Sigmoid colon (tissue), 4 donors: Measurements from ENCODE around the gene KATNBL1.

Source experiments
- CTCF ChIP-seq, 4 experiments: fragments of 450-650 bp in 3 of 4; fragments of 200-600 bp in 1 of 4; IDR thresholded peaks; one replicate each; pipeline ENCODE4 v1.5.1; 2016 to 2019; ENCODE audit warnings: antibody characterized with exemption in 4 of 4, mild to moderate bottlenecking in 3 of 4, moderate library complexity in 2 of 4
- EP300 ChIP-seq, 4 donors: sonication (generic); formaldehyde crosslinking; IDR thresholded peaks; one replicate each; pipeline ENCODE4 v1.6.1; 2017; ENCODE audit warnings: antibody characterized with exemption in 4 of 4
- POLR2A ChIP-seq, 2 donors: fragments of 450-650 bp; IDR thresholded peaks; one replicate each; pipeline ENCODE4 v1.6.1; 2016; ENCODE audit warnings: antibody characterized with exemption in 2 of 2, mild to moderate bottlenecking in 2 of 2, moderate library complexity in 2 of 2
- POLR2AphosphoS5 ChIP-seq, 4 donors: sonication (generic); formaldehyde crosslinking; IDR thresholded peaks; one replicate each; pipeline ENCODE4 v1.6.1; 2017; ENCODE audit warnings: antibody characterized with exemption in 4 of 4

- TF ChIP-seq POLR2A (IDR thresholded peaks at IDR 0.05), result no peak
- no peak for TF ChIP-seq CTCF (IDR thresholded peaks at IDR 0.05)
- TF ChIP-seq EP300 (IDR thresholded peaks at IDR 0.05), result no peak
- no peak for TF ChIP-seq POLR2AphosphoS5 (IDR thresholded peaks at IDR 0.05)
These were observed 30.6 kb upstream of the KATNBL1 start for GRCh38 chr15:34240537-34240936.
